ENCODE measurements around the gene EME1. TPM values are rescaled to one million over a fixed set of nuclear protein-coding genes. Genes with fewer than 3 reads are reported as not detected.
A peak's percentile ranks its signal among the peaks of the same experiment; 100 is the strongest.

Gene EME1
- total and polyA plus RNA-seq, 2 of the 13 experiments (the other 11 are each of a cell fraction or from before 2014, with no cell fraction given): 20.7 to 24.6 TPM

DNA sequence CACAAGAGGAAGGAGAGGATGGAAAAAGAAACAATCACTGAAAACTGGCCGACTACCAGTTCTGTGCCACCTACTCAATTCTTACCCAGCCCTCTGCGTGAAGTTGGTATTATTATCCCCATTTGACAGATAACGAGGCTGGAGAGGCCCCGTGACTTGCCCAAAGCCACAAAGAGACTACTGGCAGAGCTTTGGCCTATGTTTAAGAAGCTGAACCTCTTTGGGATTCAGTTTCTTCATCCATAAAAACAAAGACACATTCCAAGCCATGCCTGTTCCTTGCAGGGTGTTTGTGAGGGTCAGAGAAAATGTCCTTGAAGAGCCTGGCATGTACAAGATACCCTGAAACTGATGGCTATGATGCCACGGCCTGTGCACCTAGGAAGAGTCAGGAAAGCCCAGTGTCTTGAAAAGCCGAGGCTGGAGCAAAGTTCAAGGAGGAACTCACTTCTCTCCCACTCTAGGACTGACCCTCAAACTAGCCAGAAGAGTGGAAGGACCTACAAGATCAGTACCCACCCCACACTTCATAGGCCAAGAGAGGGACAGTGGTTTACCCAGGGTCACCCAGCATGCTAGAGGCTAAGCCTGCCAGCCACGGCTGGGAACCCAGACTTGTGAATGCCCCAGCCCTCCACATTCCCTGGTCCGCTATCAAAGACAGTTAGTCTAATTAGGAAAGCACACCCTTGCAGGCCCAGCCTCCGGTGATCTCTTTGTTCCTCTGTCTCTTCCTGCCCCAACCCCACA is 51.4 kb downstream of the EME1 start (continued):
- no peak for TF ChIP-seq ZNF138 (CRISPR knock-in tag; IDR thresholded peaks at IDR 0.05; ENCODE audit: low read depth)
- no peak for TF ChIP-seq PRPF4 (IDR thresholded peaks at IDR 0.05; ENCODE audit: low read depth, low read length, poor library complexity, severe bottlenecking)
- TF ChIP-seq PREB (CRISPR knock-in tag; IDR thresholded peaks at IDR 0.05): no peak
- no peak for TF ChIP-seq TFE3 (CRISPR knock-in tag; IDR thresholded peaks at IDR 0.05)
- no peak for TF ChIP-seq ELF3 (CRISPR knock-in tag; IDR thresholded peaks at IDR 0.05)
- TF ChIP-seq GFI1 (CRISPR knock-in tag; IDR thresholded peaks at IDR 0.05; ENCODE audit: borderline replicate concordance): no peak
- TF ChIP-seq ZNF781 (CRISPR knock-in tag; IDR thresholded peaks at IDR 0.05; ENCODE audit: borderline replicate concordance, not compliant biosample characterization): peak; percentile 49
- no peak for TF ChIP-seq KAT7 (CRISPR knock-in tag; IDR thresholded peaks at IDR 0.05; ENCODE audit: borderline replicate concordance)
- no peak for TF ChIP-seq SKI (IDR thresholded peaks at IDR 0.05; ENCODE audit: partially characterized antibody)
- no peak for TF ChIP-seq HCFC1 (IDR thresholded peaks at IDR 0.05; ENCODE audit: low read depth, low read length)
- TF ChIP-seq ZNF597 (CRISPR knock-in tag; IDR thresholded peaks at IDR 0.05): no peak
- TF ChIP-seq ZNF512B (CRISPR knock-in tag; IDR thresholded peaks at IDR 0.05; ENCODE audit: borderline replicate concordance): no peak
- no peak for TF ChIP-seq ZNF766 (CRISPR knock-in tag; IDR thresholded peaks at IDR 0.05; ENCODE audit: borderline replicate concordance)
- no peak for TF ChIP-seq THAP8 (CRISPR knock-in tag; IDR thresholded peaks at IDR 0.05; ENCODE audit: borderline replicate concordance)
- TF ChIP-seq SOX5 (CRISPR knock-in tag; IDR thresholded peaks at IDR 0.05; ENCODE audit: borderline replicate concordance): no peak
- 0 out of 2 replicates have a peak, but pooled peaks have one; percentile 20 for TF ChIP-seq ZNF17 (CRISPR knock-in tag; IDR thresholded peaks at IDR 0.05)
- TF ChIP-seq ZNF792 (CRISPR knock-in tag; IDR thresholded peaks at IDR 0.05): no peak
- no peak for TF ChIP-seq TMF1 (CRISPR knock-in tag; IDR thresholded peaks at IDR 0.05; ENCODE audit: low read depth)
- no peak for TF ChIP-seq MYC (CRISPR knock-in tag; IDR thresholded peaks at IDR 0.05; ENCODE audit: borderline replicate concordance)
